ENCODE results near the gene NMT1. TPM values are rescaled to one million over a fixed set of nuclear protein-coding genes. Genes with fewer than 3 reads are reported as not detected.
A peak's percentile ranks its signal among the peaks of the same experiment; 100 is the strongest.

The NMT1 gene
- total and polyA plus RNA-seq, 2 of the 13 experiments (the other 11 are each of a cell fraction or from before 2014, with no cell fraction given), result 75.7 to 142 TPM

DNA sequence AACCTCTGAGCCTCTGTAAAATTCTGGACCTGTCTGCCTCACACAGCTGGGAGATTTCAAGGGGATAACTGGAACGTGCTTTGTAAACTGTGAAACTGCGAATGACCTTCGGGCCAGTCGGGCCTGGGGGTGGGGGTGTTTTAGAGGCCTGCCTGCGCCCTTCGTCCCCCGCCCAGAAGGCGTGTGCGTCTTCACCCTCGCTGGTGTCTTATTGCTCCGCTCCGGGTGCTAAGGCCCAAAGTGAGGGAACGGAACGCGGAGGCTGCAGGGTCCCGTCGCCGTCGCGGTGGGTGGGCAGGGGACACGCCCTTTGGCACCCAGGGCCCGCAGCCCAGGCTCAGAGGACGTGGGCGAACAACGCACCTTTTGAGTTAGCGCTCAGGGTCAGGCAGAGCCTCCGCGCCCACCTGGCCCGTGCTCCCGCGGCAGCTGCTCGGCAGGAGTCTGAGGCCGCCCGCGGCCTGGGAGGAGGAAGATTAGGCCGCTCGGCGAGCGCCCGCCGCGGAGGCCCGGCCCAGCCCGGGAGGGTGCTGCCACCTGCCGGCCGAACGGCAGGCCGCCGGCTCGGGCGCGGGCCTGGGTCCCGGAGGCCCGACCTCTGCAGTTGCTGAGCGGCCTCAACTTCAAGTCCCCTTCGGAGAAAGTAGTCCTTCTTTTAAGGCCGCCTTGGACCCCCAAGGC, 39.4 kb upstream of the NMT1 start (continued):
- TF ChIP-seq, protein P1, sequence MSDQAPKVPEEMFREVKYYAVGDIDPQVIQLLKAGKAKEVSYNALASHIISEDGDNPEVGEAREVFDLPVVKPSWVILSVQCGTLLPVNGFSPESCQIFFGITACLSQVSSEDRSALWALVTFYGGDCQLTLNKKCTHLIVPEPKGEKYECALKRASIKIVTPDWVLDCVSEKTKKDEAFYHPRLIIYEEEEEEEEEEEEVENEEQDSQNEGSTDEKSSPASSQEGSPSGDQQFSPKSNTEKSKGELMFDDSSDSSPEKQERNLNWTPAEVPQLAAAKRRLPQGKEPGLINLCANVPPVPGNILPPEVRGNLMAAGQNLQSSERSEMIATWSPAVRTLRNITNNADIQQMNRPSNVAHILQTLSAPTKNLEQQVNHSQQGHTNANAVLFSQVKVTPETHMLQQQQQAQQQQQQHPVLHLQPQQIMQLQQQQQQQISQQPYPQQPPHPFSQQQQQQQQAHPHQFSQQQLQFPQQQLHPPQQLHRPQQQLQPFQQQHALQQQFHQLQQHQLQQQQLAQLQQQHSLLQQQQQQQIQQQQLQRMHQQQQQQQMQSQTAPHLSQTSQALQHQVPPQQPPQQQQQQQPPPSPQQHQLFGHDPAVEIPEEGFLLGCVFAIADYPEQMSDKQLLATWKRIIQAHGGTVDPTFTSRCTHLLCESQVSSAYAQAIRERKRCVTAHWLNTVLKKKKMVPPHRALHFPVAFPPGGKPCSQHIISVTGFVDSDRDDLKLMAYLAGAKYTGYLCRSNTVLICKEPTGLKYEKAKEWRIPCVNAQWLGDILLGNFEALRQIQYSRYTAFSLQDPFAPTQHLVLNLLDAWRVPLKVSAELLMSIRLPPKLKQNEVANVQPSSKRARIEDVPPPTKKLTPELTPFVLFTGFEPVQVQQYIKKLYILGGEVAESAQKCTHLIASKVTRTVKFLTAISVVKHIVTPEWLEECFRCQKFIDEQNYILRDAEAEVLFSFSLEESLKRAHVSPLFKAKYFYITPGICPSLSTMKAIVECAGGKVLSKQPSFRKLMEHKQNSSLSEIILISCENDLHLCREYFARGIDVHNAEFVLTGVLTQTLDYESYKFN (CRISPR knock-in tag; conservative IDR thresholded peaks at IDR 0.05), result peak; percentile 75
- TF ChIP-seq MLXIP (CRISPR knock-in tag; IDR thresholded peaks at IDR 0.05; ENCODE audit: borderline replicate concordance) (no peak), LCORL (IDR thresholded peaks at IDR 0.05) (no peak), LCORL (CRISPR knock-in tag; IDR thresholded peaks at IDR 0.05) (peak; percentile 92), HNRNPUL1 (IDR thresholded peaks at IDR 0.05; ENCODE audit: low read depth, low read length) (no peak), ZBTB3 (CRISPR knock-in tag; IDR thresholded peaks at IDR 0.05; ENCODE audit: borderline replicate concordance, low read depth) (no peak; the same call in 1 of the 2 replicates), POLR2AphosphoS5 (IDR thresholded peaks at IDR 0.05; ENCODE audit: low read depth, low read length) (peak; percentile 31; the same call in 1 of the 2 replicates), ZNF34 (CRISPR knock-in tag; IDR thresholded peaks at IDR 0.05; ENCODE audit: borderline replicate concordance) (0 out of 2 replicates have a peak, but pooled peaks have one; percentile 65), ZNF768 (CRISPR knock-in tag; IDR thresholded peaks at IDR 0.05) (peak; percentile 80; the same call in 1 of the 2 replicates), PLRG1 (conservative IDR thresholded peaks at IDR 0.05) (no peak), GABPB1 (CRISPR knock-in tag; IDR thresholded peaks at IDR 0.05) (peak; percentile 76; the same call in 1 of the 2 replicates), PRDM4 (CRISPR knock-in tag; IDR thresholded peaks at IDR 0.05; ENCODE audit: borderline replicate concordance) (peak; percentile 78; the same call in 1 of the 2 replicates), SUZ12 (IDR thresholded peaks at IDR 0.05; ENCODE audit: low read depth, low read length) (no peak), MAFK (conservative IDR thresholded peaks at IDR 0.05 in 1 of 2, IDR thresholded peaks at IDR 0.05 in 1 of 2; ENCODE audit: low read length in 2 of 2) (no peak)
- TF ChIP-seq, protein P2, sequence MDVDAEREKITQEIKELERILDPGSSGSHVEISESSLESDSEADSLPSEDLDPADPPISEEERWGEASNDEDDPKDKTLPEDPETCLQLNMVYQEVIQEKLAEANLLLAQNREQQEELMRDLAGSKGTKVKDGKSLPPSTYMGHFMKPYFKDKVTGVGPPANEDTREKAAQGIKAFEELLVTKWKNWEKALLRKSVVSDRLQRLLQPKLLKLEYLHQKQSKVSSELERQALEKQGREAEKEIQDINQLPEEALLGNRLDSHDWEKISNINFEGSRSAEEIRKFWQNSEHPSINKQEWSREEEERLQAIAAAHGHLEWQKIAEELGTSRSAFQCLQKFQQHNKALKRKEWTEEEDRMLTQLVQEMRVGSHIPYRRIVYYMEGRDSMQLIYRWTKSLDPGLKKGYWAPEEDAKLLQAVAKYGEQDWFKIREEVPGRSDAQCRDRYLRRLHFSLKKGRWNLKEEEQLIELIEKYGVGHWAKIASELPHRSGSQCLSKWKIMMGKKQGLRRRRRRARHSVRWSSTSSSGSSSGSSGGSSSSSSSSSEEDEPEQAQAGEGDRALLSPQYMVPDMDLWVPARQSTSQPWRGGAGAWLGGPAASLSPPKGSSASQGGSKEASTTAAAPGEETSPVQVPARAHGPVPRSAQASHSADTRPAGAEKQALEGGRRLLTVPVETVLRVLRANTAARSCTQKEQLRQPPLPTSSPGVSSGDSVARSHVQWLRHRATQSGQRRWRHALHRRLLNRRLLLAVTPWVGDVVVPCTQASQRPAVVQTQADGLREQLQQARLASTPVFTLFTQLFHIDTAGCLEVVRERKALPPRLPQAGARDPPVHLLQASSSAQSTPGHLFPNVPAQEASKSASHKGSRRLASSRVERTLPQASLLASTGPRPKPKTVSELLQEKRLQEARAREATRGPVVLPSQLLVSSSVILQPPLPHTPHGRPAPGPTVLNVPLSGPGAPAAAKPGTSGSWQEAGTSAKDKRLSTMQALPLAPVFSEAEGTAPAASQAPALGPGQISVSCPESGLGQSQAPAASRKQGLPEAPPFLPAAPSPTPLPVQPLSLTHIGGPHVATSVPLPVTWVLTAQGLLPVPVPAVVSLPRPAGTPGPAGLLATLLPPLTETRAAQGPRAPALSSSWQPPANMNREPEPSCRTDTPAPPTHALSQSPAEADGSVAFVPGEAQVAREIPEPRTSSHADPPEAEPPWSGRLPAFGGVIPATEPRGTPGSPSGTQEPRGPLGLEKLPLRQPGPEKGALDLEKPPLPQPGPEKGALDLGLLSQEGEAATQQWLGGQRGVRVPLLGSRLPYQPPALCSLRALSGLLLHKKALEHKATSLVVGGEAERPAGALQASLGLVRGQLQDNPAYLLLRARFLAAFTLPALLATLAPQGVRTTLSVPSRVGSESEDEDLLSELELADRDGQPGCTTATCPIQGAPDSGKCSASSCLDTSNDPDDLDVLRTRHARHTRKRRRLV (CRISPR knock-in tag; IDR thresholded peaks at IDR 0.05), result no peak

Data from HepG2 (cell line).